HUES48 (cell line): ENCODE data around the gene KIR3DL2.
"Not testable (repeated sequence)": the region's sequence is repeated elsewhere in the genome, so short reads cannot be mapped to it uniquely, and the experiment has no call there.

Experiments
- H3K27ac ChIP-seq: one replicate; pipeline ENCODE4 v1.7.0; 2013; ENCODE audit warnings: low read depth, low read length, inconsistent platforms
- H3K27me3 ChIP-seq: 2 replicates; pipeline ENCODE4 v1.6.1; 2013; ENCODE audit warnings: mild to moderate bottlenecking, low read length; ENCODE audit not compliant: control insufficient read depth, insufficient read depth
- H3K36me3 ChIP-seq: 2 replicates; pipeline ENCODE4 v1.6.1; 2013; ENCODE audit warnings: low read length; ENCODE audit not compliant: control insufficient read depth, insufficient read depth
- H3K4me1 ChIP-seq: 2 replicates; pipeline ENCODE4 v1.6.1; 2013; ENCODE audit warnings: mild to moderate bottlenecking, low read length; ENCODE audit not compliant: control insufficient read depth, insufficient read depth
- H3K4me3 ChIP-seq: 2 replicates; pipeline ENCODE4 v1.5.1; 2013; ENCODE audit warnings: mild to moderate bottlenecking, low read depth, low read length
- H3K9ac ChIP-seq: 2 replicates; pipeline ENCODE4 v1.6.1; 2013; ENCODE audit warnings: mild to moderate bottlenecking, low read depth, low read length, moderate library complexity
- H3K9me3 ChIP-seq: 2 replicates; pipeline ENCODE4 v1.6.1; 2013; ENCODE audit warnings: low read length; ENCODE audit not compliant: control insufficient read depth, insufficient read depth

KIR3DL2 gene

GRCh38 chr19:54850061-54850640 is at the start of gene KIR3DL2:
TSS of gene KIR3DL2 (plus strand) at chr19:54850443. CDS start at chr19:54850476, 33 bp downstream.
- H3K27me3 ChIP-seq, H3K9ac ChIP-seq, H3K4me3 ChIP-seq, H3K4me1 ChIP-seq, H3K27ac ChIP-seq, H3K36me3 ChIP-seq: not testable (repeated sequence)
- peaks cover 73% of the 10 kb centered on the region for H3K9me3 ChIP-seq

- no peaks in the 10 kb centered on the region for H3K36me3 ChIP-seq
- no peak within 1 kb of the TSS for H3K27ac ChIP-seq
- no peak within 1 kb of the TSS for H3K9ac ChIP-seq
- peaks cover 82% of the 10 kb centered on the region for H3K9me3 ChIP-seq
- no peak within 1 kb of the TSS for H3K4me3 ChIP-seq
- H3K4me1 ChIP-seq: no peaks in the 10 kb centered on the region
- H3K27me3 ChIP-seq: no peaks in the 10 kb centered on the region
These were observed 46.8 kb upstream of the KIR3DL2 start, which contains the start of gene KIR2DL4 for GRCh38 chr19:54803410-54803809. TSS of gene KIR2DL4 (plus strand) at chr19:54803610. CDS start at chr19:54803652, 42 bp downstream.

GRCh38 chr19:54804101-54804500 is 46.1 kb upstream of the KIR3DL2 start:
- no peaks in the 10 kb centered on the region for H3K36me3 ChIP-seq
- H3K27ac ChIP-seq: no peak overlapping the region
- H3K4me3 ChIP-seq: no peak overlapping the region
- no peaks in the 10 kb centered on the region for H3K4me1 ChIP-seq
- no peak overlapping the region for H3K9ac ChIP-seq
- H3K27me3 ChIP-seq: no peaks in the 10 kb centered on the region
- peaks cover 89% of the 10 kb centered on the region for H3K9me3 ChIP-seq

DNA sequence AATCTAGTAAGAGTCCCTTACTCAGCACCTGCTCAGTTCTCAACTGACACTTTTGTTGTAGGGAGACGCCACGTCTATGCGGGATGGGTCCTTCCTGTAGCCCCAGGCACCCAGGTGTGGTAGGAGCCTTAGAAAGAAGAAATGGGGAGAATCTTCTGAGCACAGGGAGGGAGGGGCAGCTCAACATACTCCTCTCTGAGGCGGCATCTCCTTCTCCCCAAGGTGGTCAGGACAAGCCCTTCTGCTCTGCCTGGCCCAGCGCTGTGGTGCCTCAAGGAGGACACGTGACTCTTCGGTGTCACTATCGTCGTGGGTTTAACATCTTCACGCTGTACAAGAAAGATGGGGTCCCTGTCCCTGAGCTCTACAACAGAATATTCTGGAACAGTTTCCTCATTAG is 45.7 kb upstream of the KIR3DL2 start:
- peaks cover 94% of the 10 kb centered on the region for H3K9me3 ChIP-seq
- no peak overlapping the region for H3K9ac ChIP-seq
- no peaks in the 10 kb centered on the region for H3K36me3 ChIP-seq
- H3K4me3 ChIP-seq: no peak overlapping the region
- no peaks in the 10 kb centered on the region for H3K27me3 ChIP-seq
- no peak overlapping the region for H3K27ac ChIP-seq
- no peaks in the 10 kb centered on the region for H3K4me1 ChIP-seq

DNA sequence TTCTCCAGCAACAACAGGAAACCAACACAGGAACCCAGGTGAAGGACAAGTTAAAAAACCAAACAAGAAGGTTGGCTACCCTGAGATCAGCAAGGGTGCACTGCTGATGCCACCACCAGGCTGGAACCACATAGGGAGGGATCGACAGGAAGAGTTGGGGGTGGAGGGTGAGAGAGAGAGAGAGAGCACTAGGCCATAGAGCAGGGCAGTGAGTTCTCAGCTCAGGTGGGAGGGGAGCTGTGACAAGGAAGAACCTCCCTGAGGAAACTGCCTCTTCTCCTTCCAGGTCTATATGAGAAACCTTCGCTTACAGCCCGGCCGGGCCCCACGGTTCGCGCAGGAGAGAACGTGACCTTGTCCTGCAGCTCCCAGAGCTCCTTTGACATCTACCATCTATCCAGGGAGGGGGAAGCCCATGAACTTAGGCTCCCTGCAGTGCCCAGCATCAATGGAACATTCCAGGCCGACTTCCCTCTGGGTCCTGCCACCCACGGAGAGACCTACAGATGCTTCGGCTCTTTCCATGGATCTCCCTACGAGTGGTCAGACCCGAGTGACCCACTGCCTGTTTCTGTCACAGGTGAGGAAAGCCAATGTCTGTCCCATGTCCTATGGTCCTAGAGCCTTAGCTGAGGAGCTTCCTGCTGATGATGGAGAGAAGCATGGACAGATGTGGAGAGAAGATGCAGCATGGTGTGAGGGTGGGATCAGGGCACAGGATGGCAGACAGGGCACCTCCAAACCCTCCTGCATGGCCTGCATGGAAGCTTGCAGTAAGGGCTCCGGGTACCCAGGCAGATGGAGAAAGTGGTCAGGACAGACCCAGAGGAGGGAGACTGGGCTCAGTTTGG is 44.4 kb upstream of the KIR3DL2 start:
- Histone ChIP-seq H3K36me3 (no peaks in the 10 kb centered on the region), H3K4me1 (no peaks in the 10 kb centered on the region), H3K9me3 (peaks cover 96% of the 10 kb centered on the region), H3K27me3 (no peaks in the 10 kb centered on the region), H3K4me3 (no peak overlapping the region), H3K9ac (no peak overlapping the region), H3K27ac (no peak overlapping the region)

GRCh38 chr19:54806516-54806838 is 43.8 kb upstream of the KIR3DL2 start:
- no peak overlapping the region for H3K4me3 ChIP-seq
- no peak overlapping the region for H3K27ac ChIP-seq
- H3K9ac ChIP-seq: no peak overlapping the region
- H3K27me3 ChIP-seq: no peaks in the 10 kb centered on the region
- no peaks in the 10 kb centered on the region for H3K4me1 ChIP-seq
- H3K9me3 ChIP-seq: peaks cover 96% of the 10 kb centered on the region
- no peaks in the 10 kb centered on the region for H3K36me3 ChIP-seq

DNA sequence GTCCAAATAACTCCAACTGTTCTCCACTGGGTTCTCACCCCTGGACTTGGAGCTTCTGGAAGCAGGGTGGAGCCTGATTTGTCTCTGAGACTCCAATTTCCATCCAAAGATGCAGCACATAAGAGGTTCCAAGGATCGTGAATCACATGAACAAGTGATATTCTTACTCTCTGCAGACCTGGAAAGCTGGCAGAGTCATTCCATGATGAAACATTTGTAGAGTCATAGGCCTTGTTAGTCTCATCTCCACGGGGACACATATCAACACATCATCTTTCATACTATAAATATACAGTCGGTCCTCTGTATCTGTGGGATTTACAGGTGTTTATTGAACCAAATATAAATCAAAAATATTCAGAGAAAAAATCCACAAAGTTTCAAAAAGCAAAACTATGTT is 35.7 kb upstream of the KIR3DL2 start:
- H3K36me3 ChIP-seq, H3K27ac ChIP-seq, H3K4me1 ChIP-seq, H3K4me3 ChIP-seq, H3K27me3 ChIP-seq, H3K9ac ChIP-seq: not testable (repeated sequence)
- peaks cover 92% of the 10 kb centered on the region for H3K9me3 ChIP-seq

DNA sequence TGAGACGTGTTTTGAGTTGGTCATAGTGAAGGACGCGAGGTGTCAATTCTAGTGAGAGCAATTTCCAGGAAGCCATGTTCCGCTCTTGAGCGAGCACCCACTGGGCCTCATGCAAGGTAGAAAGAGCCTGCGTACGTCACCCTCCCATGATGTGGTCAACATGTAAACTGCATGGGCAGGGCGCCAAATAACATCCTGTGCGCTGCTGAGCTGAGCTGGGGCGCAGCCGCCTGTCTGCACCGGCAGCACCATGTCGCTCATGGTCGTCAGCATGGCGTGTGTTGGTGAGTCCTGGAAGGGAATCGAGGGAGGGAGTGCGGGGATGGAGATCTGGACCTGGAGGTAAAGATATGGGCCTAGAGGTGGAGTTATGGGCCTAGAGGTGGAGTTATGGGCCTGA is 34.0 kb upstream of the KIR3DL2 start, which contains the start of gene KIR3DL1:
TSS of gene KIR3DL1 (plus strand) at position 218 of the 400 bp plus-strand sequence.
- peaks cover 93% of the 10 kb centered on the region for H3K9me3 ChIP-seq
- H3K27ac ChIP-seq, H3K36me3 ChIP-seq, H3K9ac ChIP-seq, H3K4me1 ChIP-seq, H3K27me3 ChIP-seq, H3K4me3 ChIP-seq: not testable (repeated sequence)

DNA sequence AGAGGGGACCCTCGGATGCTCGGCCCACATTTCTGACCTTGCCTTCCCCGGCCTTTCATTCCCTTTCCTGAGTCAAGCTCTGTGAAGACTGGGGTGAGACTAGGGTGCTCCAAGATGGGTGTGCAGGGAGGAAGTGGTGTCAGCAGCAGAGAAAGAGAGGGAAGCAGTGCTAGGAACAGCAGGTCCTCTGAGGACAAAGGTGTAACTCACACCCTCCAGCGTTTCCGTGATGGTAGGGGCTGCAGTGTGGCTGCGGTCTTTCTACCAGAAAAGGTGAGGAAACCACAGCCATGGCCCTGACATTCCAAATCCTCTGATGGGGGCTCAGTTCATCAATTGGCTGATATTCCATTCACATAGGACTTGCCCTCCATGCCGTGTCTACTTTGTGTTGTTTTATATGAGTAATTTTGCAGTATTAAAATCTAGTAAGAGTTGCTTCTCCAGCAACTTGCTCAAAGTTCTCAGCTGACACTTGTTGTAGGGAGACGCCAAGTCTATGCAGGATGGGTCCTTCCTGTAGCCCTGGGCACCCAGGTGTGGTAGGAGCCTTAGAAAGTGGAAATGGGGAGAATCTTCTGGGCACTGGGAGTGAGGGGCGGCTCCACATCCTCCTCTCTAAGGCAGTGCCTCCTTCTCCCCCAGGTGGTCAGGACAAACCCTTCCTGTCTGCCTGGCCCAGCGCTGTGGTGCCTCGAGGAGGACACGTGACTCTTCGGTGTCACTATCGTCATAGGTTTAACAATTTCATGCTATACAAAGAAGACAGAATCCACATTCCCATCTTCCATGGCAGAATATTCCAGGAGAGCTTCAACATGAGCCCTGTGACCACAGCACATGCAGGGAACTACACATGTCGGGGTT is 32.3 kb upstream of the KIR3DL2 start:
- no peaks in the 10 kb centered on the region for H3K27me3 ChIP-seq
- peaks cover 82% of the 10 kb centered on the region for H3K9me3 ChIP-seq

DNA sequence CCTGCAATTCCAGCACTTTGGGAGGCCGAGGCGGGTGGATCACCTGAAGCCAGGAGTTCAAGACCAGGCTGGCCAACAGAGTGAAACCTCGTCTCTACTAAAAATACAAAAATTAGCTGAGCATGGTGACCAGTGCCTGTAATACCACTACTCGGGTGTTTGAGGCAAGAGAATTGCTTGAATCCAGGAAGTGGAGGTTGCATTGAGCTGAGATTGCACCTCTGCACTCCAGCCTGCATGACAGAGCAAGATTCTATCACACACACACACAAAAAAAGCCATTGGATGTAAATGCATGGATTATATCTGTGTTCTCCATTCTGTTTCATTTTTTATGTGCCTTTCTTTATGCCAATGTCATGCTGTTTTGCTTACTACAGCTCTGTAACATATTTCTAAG is 25.8 kb upstream of the KIR3DL2 start:
- H3K9me3 ChIP-seq: peaks cover 50% of the 10 kb centered on the region
- not testable (repeated sequence) for H3K4me3 ChIP-seq, H3K27me3 ChIP-seq, H3K27ac ChIP-seq, H3K9ac ChIP-seq, H3K36me3 ChIP-seq, H3K4me1 ChIP-seq

More for the DNA sequence above, 32.3 kb upstream of the KIR3DL2 start:
- Histone ChIP-seq H3K9ac (no peak overlapping the region), H3K27ac (no peak overlapping the region), H3K36me3 (no peaks in the 10 kb centered on the region), H3K4me3 (no peak overlapping the region), H3K4me1 (no peaks in the 10 kb centered on the region)

- H3K27ac ChIP-seq, H3K27me3 ChIP-seq, H3K4me1 ChIP-seq, H3K4me3 ChIP-seq, H3K36me3 ChIP-seq, H3K9ac ChIP-seq: not testable (repeated sequence)
- H3K9me3 ChIP-seq: peaks cover 47% of the 10 kb centered on the region
These were observed 24.9 kb upstream of the KIR3DL2 start for GRCh38 chr19:54825326-54825725.
